ENCODE data around the gene INAFM2. TPM values are rescaled to one million over a fixed set of nuclear protein-coding genes. Genes with fewer than 3 reads are reported as not detected.

Gene INAFM2
- total and polyA plus RNA-seq, 2 of the 4 experiments (the other 2 are of a cell fraction): 10.4 to 14.0 TPM

GRCh38 chr15:40360015-40360414, 36.5 kb downstream of the INAFM2 start:
- DNase-seq: no peak
- H3K27me3 ChIP-seq (ENCODE audit: control insufficient read depth, insufficient read depth, low read length): peaks cover 24% of the 10 kb centered on the region
- intact Hi-C loops (cut with micrococcal nuclease): no loop called here
- no peak overlapping the region for H3K9ac ChIP-seq (ENCODE audit: low read depth, low read length)
- no peak overlapping the region for H4K91ac ChIP-seq (ENCODE audit: insufficient read depth, low read depth, low read length)
- ATAC-seq (ENCODE audit: low read depth): no peak
- H2AK5ac ChIP-seq (ENCODE audit: low read depth, low read length): no peak overlapping the region
- H3K23ac ChIP-seq (ENCODE audit: low read depth, low read length): no peak overlapping the region
- dilution Hi-C loops (cut with HindIII; ENCODE audit: low sequenced_read_pairs, unreplicated experiment): no loop called here
- WGBS, 2 experiments (ENCODE audit: extremely low coverage in 2 of 2, insufficient read length in 1 of 2): no CpG with 5 or more reads among the region's 4 CpGs
- ChIA-PET CTCF (no interaction called here), POLR2A (ENCODE audit: unreplicated experiment) (no interaction called here)
- in situ Hi-C loops (cut with MboI; ENCODE audit: low sequenced_read_pairs): no loop called here
- H4K5ac ChIP-seq (ENCODE audit: low read depth, low read length): no peak overlapping the region
- no peak overlapping the region for H3K4me2 ChIP-seq (ENCODE audit: low read depth, low read length)
- no peaks in the 10 kb centered on the region for H3K36me3 ChIP-seq (ENCODE audit: control insufficient read depth, insufficient read depth, low read length)
- H3K9me1 ChIP-seq (ENCODE audit: insufficient read depth, low read length): no peaks in the 10 kb centered on the region
- no peak overlapping the region for H2BK120ac ChIP-seq (ENCODE audit: low read depth, low read length)
- H3K4me3 ChIP-seq (ENCODE audit: insufficient read depth, low read depth, low read length): no peak overlapping the region
- H2BK5ac ChIP-seq (ENCODE audit: low read depth, low read length, poor library complexity, severe bottlenecking): no peak overlapping the region
- H3K79me1 ChIP-seq (ENCODE audit: low read depth in 1 of 2, low read length in 2 of 2): no peaks in the 10 kb centered on the region
- H2BK15ac ChIP-seq (ENCODE audit: low read depth, low read length): no peak overlapping the region
- no peak overlapping the region for H2BK20ac ChIP-seq (ENCODE audit: low read depth, low read length)
- H3K9me3 ChIP-seq (ENCODE audit: control insufficient read depth, insufficient read depth, low read length): no peaks in the 10 kb centered on the region
- no peak overlapping the region for H2AFZ ChIP-seq (replicated peaks; ENCODE audit: low read length, poor library complexity)
- H3K18ac ChIP-seq (ENCODE audit: low read depth, low read length): no peak overlapping the region
- no peak for TF ChIP-seq SMC3 (IDR thresholded peaks at IDR 0.05; ENCODE audit: low read depth, low read length)
- TF ChIP-seq RFX5 (IDR thresholded peaks at IDR 0.05; ENCODE audit: low read depth, low read length): no peak
- TF ChIP-seq FOS (IDR thresholded peaks at IDR 0.05; ENCODE audit: low read depth, low read length): no peak
- no peak for TF ChIP-seq RCOR1 (IDR thresholded peaks at IDR 0.05; ENCODE audit: insufficient replicate concordance, low read length)
- no peak for TF ChIP-seq CTCF (conservative IDR thresholded peaks at IDR 0.05; ENCODE audit: low read depth, low read length)
- TF ChIP-seq MAZ (IDR thresholded peaks at IDR 0.05; ENCODE audit: borderline replicate concordance, low read depth, low read length): no peak
- no peak for TF ChIP-seq NFE2L2 (IDR thresholded peaks at IDR 0.05; ENCODE audit: low read depth, low read length)
- no peak for TF ChIP-seq CHD1 (IDR thresholded peaks at IDR 0.05; ENCODE audit: low read depth, low read length)
- H4K20me1 ChIP-seq (ENCODE audit: insufficient read depth, low read length): no peaks in the 10 kb centered on the region
- no peak overlapping the region for H3K4ac ChIP-seq (ENCODE audit: low read depth, low read length)
- H3K27ac ChIP-seq (ENCODE audit: insufficient read depth, low read length): no peak overlapping the region
- no TSS peak for BruUV-seq (replicated peaks)
- H3K4me1 ChIP-seq (ENCODE audit: control insufficient read depth, insufficient read depth, low read length): peaks cover 3% of the 10 kb centered on the region; the same call in 1 of the 2 replicates
- no peak overlapping the region for H4K8ac ChIP-seq (ENCODE audit: low read depth in 2 of 2, low read length in 2 of 2)
- H2AK9ac ChIP-seq (replicated peaks; ENCODE audit: low read depth, low read length, poor library complexity): no peak overlapping the region
- no peak overlapping the region for H3K56ac ChIP-seq (ENCODE audit: extremely low read depth, insufficient read depth, low read length)
- no peak overlapping the region for H3K14ac ChIP-seq (replicated peaks; ENCODE audit: low read depth, low read length)
